ENCODE data around the gene ACVR1C. TPM values are rescaled to one million over a fixed set of nuclear protein-coding genes. Genes with fewer than 3 reads are reported as not detected.
"Not testable (repeated sequence)": the region's sequence is repeated elsewhere in the genome, so short reads cannot be mapped to it uniquely, and the experiment has no call there.

Gene ACVR1C
- total RNA-seq, 4 donors from 2014 or later = 0.23 to 1.2 (median 0.67) TPM

GRCh38 chr2:157523270-157524247, 105.1 kb downstream of the ACVR1C start:
- 81 to 89% methylated on average over 4 of the region's 4 CpGs for WGBS, 2 donors
- no peak for DNase-seq (ENCODE audit: low spot score in 2 of 2)
- no peak overlapping the region for H3K4me3 ChIP-seq (ENCODE audit: low read depth, poor library complexity, severe bottlenecking)
- TF ChIP-seq POLR2A (IDR thresholded peaks at IDR 0.05) = no peak
- TF ChIP-seq CTCF (IDR thresholded peaks at IDR 0.05) = no peak
- intact Hi-C loops (cut with DNase I; ENCODE audit: low total_unique reads) = no loop called here

GRCh38 chr2:157514966-157515365, 113.7 kb downstream of the ACVR1C start:
- H3K4me3 ChIP-seq (ENCODE audit: low read depth, poor library complexity, severe bottlenecking); DNase-seq (ENCODE audit: low spot score in 2 of 2); intact Hi-C loops (cut with DNase I; ENCODE audit: low total_unique reads): not testable (repeated sequence)
- 95% methylated on average over 15 of the region's 15 CpGs for WGBS, 2 donors

GRCh38 chr2:157509744-157510143, 118.9 kb downstream of the ACVR1C start:
- no peak for DNase-seq (ENCODE audit: low spot score in 2 of 2)
- H3K4me3 ChIP-seq (ENCODE audit: low read depth, poor library complexity, severe bottlenecking) = no peak overlapping the region
- no peak for TF ChIP-seq POLR2A (IDR thresholded peaks at IDR 0.05)
- TF ChIP-seq CTCF (IDR thresholded peaks at IDR 0.05) = no peak
- intact Hi-C loops (cut with DNase I; ENCODE audit: low total_unique reads) = no loop called here
- 50 to 57% methylated on average over 2 of the region's 2 CpGs for WGBS, 2 donors

- TF ChIP-seq POLR2A (IDR thresholded peaks at IDR 0.05) (no peak), CTCF (IDR thresholded peaks at IDR 0.05) (no peak)
- no peak overlapping the region for H3K4me3 ChIP-seq (ENCODE audit: low read depth, poor library complexity, severe bottlenecking)
- WGBS, 2 donors = 70 to 73% methylated on average over 3 of the region's 3 CpGs
- intact Hi-C loops (cut with DNase I; ENCODE audit: low total_unique reads) = no loop called here
- no peak for DNase-seq (ENCODE audit: low spot score in 2 of 2)
Measured at GRCh38 chr2:157508676-157509075, 120.0 kb downstream of the ACVR1C start.

- no peak overlapping the region for H3K4me3 ChIP-seq (ENCODE audit: low read depth, poor library complexity, severe bottlenecking)
- TF ChIP-seq CTCF (IDR thresholded peaks at IDR 0.05) (no peak), POLR2A (IDR thresholded peaks at IDR 0.05) (no peak)
- no peak for DNase-seq (ENCODE audit: low spot score in 2 of 2)
- intact Hi-C loops (cut with DNase I; ENCODE audit: low total_unique reads) = no loop called here
Measured at GRCh38 chr2:157506586-157506985, 122.1 kb downstream of the ACVR1C start.

GRCh38 chr2:157504623-157505022, 124.0 kb downstream of the ACVR1C start:
- no peak overlapping the region for H3K4me3 ChIP-seq (ENCODE audit: low read depth, poor library complexity, severe bottlenecking)
- no peak for TF ChIP-seq CTCF (IDR thresholded peaks at IDR 0.05)
- no peak for TF ChIP-seq POLR2A (IDR thresholded peaks at IDR 0.05)
- DNase-seq (ENCODE audit: low spot score in 2 of 2) = no peak
- intact Hi-C loops (cut with DNase I; ENCODE audit: low total_unique reads) = no loop called here
- 89 to 91% methylated on average over 4 of the region's 4 CpGs for WGBS, 2 donors
